SK-N-MC (cell line): ENCODE data around the gene HRH1.
A peak's percentile ranks its signal among the peaks of the same experiment; 100 is the strongest.

Source experiments
- DNase-seq: peaks from one replicate; pipeline ENCODE4 v3.0.0-alpha.2; 2011; ENCODE audit warnings: low read depth, low spot score
- H3K27ac ChIP-seq: fragments of 200-600 bp; sonication (generic); 2 replicates; pipeline ENCODE4 v1.5.1; 2016; ENCODE audit warnings: mixed run types
- H3K36me3 ChIP-seq: fragments of 200-600 bp; sonication (generic); 2 replicates; pipeline ENCODE4 v1.6.1; 2017; ENCODE audit warnings: antibody characterized with exemption, low read length, mixed read lengths; ENCODE audit not compliant: insufficient read depth
- H3K4me3 ChIP-seq: fragments of 200-600 bp; sonication (generic); 2 replicates; pipeline ENCODE4 v1.5.1; 2016
- H3K9ac ChIP-seq: fragments of 200-600 bp; sonication (generic); 2 replicates; pipeline ENCODE4 v1.8.0; 2017; ENCODE audit warnings: mixed run types, mixed read lengths; ENCODE audit not compliant: insufficient read length
- H3K9me3 ChIP-seq: fragments of 200-600 bp; sonication (generic); 2 replicates; pipeline ENCODE4 v1.6.1; 2017; ENCODE audit warnings: low read depth, mild to moderate bottlenecking, antibody characterized with exemption, low read length, moderate library complexity, mixed read lengths
- EZH2 ChIP-seq: fragments of 200-600 bp; sonication (generic); IDR thresholded peaks from one replicate; pipeline ENCODE4 v1.6.1; 2017; ENCODE audit warnings: antibody characterized with exemption
- FOXP2 ChIP-seq: optimal IDR thresholded peaks from 2 replicates; pipeline ENCODE3; 2011; ENCODE audit warnings: mild to moderate bottlenecking, moderate library complexity; ENCODE audit not compliant: insufficient read depth; ENCODE audit errors: extremely low read length, control extremely low read depth
- POLR2AphosphoS5 ChIP-seq: IDR thresholded peaks from 2 replicates; pipeline ENCODE4 v1.6.1; 2012; ENCODE audit warnings: mild to moderate bottlenecking, low read depth, low read length, borderline replicate concordance

HRH1 gene

GRCh38 chr3:11271986-11272904, 118.0 kb downstream of the HRH1 start, which contains the start of gene ATG7:
Gene ATG7 (plus strand): TSS chr3:11272397. CDS start chr3:11298696, 26,299 bp downstream.
- Histone ChIP-seq H3K27ac (0 out of 2 replicates have a peak within 1 kb of the TSS, but pooled peaks have one; percentile 36), H3K4me3 (peak within 1 kb of the TSS; percentile 91), H3K36me3 (no peaks in the 10 kb centered on the region), H3K9me3 (no peaks in the 10 kb centered on the region), H3K9ac (peak within 1 kb of the TSS; percentile 88)
- peak; percentile 72 for DNase-seq
- no peak for TF ChIP-seq FOXP2
- TF ChIP-seq POLR2AphosphoS5: peak; percentile 94
- no peak for TF ChIP-seq EZH2

GRCh38 chr3:11272906-11273574, 118.7 kb downstream of the HRH1 start:
- H3K27ac ChIP-seq: no peak overlapping the region
- H3K9me3 ChIP-seq: no peaks in the 10 kb centered on the region
- peak overlapping the region; percentile 91 for H3K4me3 ChIP-seq
- TF ChIP-seq EZH2 (no peak), FOXP2 (no peak), POLR2AphosphoS5 (no peak)
- H3K9ac ChIP-seq: peak overlapping the region; percentile 88
- no peak for DNase-seq
- H3K36me3 ChIP-seq: no peaks in the 10 kb centered on the region

GRCh38 chr3:11273891-11274291, 119.6 kb downstream of the HRH1 start:
- Histone ChIP-seq H3K27ac (no peak overlapping the region), H3K9ac (no peak overlapping the region), H3K36me3 (no peaks in the 10 kb centered on the region), H3K9me3 (no peaks in the 10 kb centered on the region), H3K4me3 (no peak overlapping the region)
- no peak for TF ChIP-seq FOXP2
- no peak for TF ChIP-seq POLR2AphosphoS5
- no peak for DNase-seq

GRCh38 chr3:11274566-11275142, 120.4 kb downstream of the HRH1 start:
- Histone ChIP-seq H3K27ac (no peak overlapping the region), H3K9ac (no peak overlapping the region), H3K36me3 (no peaks in the 10 kb centered on the region), H3K4me3 (no peak overlapping the region), H3K9me3 (no peaks in the 10 kb centered on the region)
- DNase-seq: no peak
- TF ChIP-seq EZH2 (no peak), FOXP2 (no peak), POLR2AphosphoS5 (no peak)

GRCh38 chr3:11275926-11276325, 121.6 kb downstream of the HRH1 start:
- no peak overlapping the region for H3K9ac ChIP-seq
- no peak overlapping the region for H3K4me3 ChIP-seq
- TF ChIP-seq EZH2 (no peak), POLR2AphosphoS5 (no peak), FOXP2 (no peak)
- H3K9me3 ChIP-seq: no peaks in the 10 kb centered on the region
- H3K27ac ChIP-seq: no peak overlapping the region
- DNase-seq: no peak
- H3K36me3 ChIP-seq: no peaks in the 10 kb centered on the region

GRCh38 chr3:11276901-11277300, 122.6 kb downstream of the HRH1 start:
- no peak for TF ChIP-seq FOXP2
- no peak for TF ChIP-seq EZH2
- TF ChIP-seq POLR2AphosphoS5: no peak
- no peaks in the 10 kb centered on the region for H3K9me3 ChIP-seq
- H3K4me3 ChIP-seq: no peak overlapping the region
- no peak overlapping the region for H3K9ac ChIP-seq
- H3K36me3 ChIP-seq: no peaks in the 10 kb centered on the region
- no peak for DNase-seq
- H3K27ac ChIP-seq: no peak overlapping the region

- H3K36me3 ChIP-seq: no peaks in the 10 kb centered on the region
- peak overlapping the region; percentile 68 for H3K4me3 ChIP-seq
- peak overlapping the region; percentile 95 for H3K27ac ChIP-seq
- H3K9ac ChIP-seq: no peak overlapping the region
- H3K9me3 ChIP-seq: no peaks in the 10 kb centered on the region
- DNase-seq: no peak
- TF ChIP-seq POLR2AphosphoS5: no peak
Measured at GRCh38 chr3:11282250-11283138, 128.2 kb downstream of the HRH1 start.

- H3K9me3 ChIP-seq: no peaks in the 10 kb centered on the region
- no peak overlapping the region for H3K9ac ChIP-seq
- peak overlapping the region; percentile 68 for H3K4me3 ChIP-seq
- no peak for DNase-seq
- no peak for TF ChIP-seq POLR2AphosphoS5
- no peak for TF ChIP-seq EZH2
- no peak for TF ChIP-seq FOXP2
- no peaks in the 10 kb centered on the region for H3K36me3 ChIP-seq
- H3K27ac ChIP-seq: peak overlapping the region; percentile 95
Measured at GRCh38 chr3:11283139-11283475, 128.8 kb downstream of the HRH1 start.
